Occipital lobe (tissue), 2 donors: ENCODE results near the gene MROH2A. TPM values are rescaled to one million over a fixed set of nuclear protein-coding genes. Genes with fewer than 3 reads are reported as not detected.

Experiments used
- DNase-seq: peaks from one replicate; lab custom pipeline; 2025; lab: John Stamatoyannopoulos, UW
- total RNA-seq: library from RNA; depleted of rRNA; stranded (reverse); fragments of >200 nt; gene quantifications from one replicate; pipeline ENCODE4 v1.2.3, GENCODE V29; 2014

Gene MROH2A
- total RNA-seq, 1 donor from 2014 or later = not detected

GRCh38 chr2:233837694-233838229 lies 59.6 kb downstream of the MROH2A start:
- no peak for DNase-seq

DNA sequence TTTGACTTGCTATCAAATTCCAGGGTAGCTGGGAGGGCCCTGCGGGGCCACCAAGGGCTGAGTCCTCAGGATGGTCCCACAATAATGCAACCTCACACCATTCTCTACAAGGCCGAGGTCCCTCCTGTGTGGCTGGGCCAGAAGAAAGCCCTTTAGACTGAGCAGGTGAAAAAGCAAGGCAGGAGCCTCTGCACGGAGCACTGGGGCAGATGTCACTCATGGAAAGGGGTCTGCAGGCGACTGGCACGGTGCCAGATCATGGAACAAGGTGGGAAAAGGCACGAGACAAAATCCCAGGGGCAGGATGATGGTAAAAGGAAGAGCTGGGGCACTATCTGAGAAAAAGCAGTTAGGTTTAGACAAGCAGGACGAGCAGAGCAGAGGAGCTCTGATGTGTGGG lies 60.1 kb downstream of the MROH2A start:
- no peak for DNase-seq

DNA sequence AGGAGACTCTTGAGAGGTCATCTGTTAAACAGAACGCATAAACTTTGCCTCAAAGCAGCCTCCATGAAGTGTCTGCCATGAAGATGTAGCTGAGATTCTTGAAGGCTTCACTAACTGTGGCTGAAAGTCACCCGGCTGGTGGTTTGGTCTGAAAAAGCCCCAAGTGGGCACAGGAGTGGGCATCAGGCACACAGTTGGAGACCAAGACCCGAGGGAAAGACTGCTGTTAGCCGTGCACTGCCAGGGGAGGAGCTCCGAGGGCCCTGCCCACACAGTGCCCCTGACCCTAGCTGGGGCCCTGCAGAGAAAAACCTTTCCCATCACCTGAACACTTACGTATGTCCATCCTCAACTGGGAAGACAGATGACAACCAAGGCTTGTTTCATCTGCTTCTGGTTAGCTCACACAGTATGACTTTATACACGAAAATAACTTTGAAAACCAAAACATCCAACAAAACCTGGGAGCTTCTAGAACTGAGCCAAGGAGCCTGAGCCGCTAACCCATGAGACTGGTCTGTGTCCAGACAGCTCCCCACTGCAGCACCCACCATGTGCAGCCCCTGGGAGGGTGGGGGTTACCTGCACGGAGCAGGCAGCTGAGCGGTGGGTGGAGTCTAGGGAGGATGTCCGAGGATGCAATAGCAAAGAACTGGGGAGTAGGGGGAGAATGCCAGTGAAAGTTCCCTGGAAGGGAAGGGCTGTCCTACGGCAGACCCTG lies 60.8 kb downstream of the MROH2A start:
- no peak for DNase-seq

DNA sequence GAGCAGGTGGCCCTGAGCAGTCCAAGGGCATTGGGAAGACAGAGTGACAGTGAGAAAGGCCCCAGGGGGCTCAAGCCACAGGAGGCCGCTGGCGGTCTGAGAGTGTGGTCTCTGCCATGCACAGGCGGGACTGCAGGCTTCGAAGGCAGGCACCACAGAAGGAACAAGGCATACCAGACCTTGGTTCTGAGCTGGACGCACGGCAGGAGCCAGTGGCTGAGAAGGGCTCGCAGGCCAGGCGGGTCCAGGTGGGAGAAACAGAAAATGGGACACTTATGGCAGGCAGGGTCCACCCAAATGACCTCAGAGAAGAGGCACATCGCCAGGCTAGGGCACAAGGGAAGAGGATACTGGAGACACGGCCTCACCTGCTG lies 61.3 kb downstream of the MROH2A start:
- no peak for DNase-seq

GRCh38 chr2:233840520-233840919 lies 62.4 kb downstream of the MROH2A start:
- no peak for DNase-seq

GRCh38 chr2:233841183-233841582 lies 63.1 kb downstream of the MROH2A start:
- no peak for DNase-seq

DNA sequence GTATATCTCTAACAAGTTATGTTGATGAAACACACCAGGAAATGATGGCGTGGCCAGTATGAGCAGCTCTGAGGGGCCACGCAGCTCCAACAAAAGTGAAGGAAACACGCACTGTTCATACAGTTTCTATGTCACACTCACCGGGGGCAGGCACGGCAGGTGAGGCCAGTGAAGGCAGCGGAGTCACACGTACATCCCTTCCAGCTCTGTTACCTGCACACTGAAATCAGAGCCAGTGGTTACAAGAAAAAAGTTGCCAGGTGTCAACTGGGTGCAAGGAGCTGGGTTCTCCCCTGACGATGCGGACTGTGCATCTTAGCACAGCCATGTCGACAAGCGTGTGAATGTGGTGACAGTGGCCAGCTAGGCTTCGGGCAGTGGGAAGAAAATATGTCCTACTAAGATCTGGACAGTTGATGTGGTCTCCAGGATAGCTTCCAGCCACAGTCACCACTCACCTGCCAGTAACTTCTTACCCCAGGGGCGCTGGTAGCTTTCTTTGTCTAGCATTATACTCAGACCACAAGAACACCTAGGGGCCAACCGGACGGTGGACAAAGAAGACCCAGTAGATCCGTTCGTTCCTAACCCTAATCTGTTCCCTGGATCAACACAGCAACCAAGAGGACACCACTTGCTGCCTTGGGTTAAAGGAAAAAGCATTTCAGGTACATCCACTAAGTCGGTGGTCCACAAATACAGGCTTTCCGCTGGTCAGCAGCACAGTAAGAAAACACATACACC lies 66.1 kb downstream of the MROH2A start:
- DNase-seq = no peak

- no peak for DNase-seq
Observed at GRCh38 chr2:233844836-233845235, 66.7 kb downstream of the MROH2A start.

DNA sequence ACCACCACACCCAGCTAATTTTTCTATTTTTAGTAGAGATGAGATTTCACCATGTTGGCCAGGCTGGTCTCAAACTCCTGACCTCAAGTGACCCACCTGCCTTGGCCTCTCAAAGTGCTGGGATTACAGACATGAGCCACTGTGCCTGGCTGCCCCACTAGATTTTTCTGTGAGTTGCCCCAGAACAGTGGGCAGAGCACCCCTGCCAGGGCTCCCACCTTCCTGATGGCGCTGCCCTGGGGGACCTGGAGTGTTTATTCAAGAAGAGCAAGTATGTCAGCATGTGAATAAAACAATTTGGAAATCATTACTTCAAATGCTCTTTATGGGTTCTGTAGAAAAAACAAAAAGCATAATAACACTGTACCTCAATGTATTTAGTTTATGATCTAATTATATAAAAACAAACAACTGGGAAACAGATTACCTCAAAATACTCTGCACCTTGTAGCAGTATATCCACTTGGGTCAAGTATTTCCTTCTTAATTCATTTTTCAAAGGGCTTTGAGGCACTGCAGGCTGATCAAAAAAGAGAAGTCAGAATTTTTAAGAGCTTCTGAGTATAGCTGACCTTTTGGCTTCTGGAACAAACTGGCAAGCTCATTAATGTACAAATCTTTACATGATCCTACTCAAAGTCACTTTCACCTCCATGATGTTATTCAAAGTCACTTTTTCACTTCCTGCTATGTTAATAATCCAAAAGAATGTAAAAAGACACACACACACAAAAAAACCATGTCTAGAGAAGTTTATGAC lies 67.4 kb downstream of the MROH2A start:
- no peak for DNase-seq

GRCh38 chr2:233846387-233847247 lies 68.5 kb downstream of the MROH2A start:
- DNase-seq = no peak

DNA sequence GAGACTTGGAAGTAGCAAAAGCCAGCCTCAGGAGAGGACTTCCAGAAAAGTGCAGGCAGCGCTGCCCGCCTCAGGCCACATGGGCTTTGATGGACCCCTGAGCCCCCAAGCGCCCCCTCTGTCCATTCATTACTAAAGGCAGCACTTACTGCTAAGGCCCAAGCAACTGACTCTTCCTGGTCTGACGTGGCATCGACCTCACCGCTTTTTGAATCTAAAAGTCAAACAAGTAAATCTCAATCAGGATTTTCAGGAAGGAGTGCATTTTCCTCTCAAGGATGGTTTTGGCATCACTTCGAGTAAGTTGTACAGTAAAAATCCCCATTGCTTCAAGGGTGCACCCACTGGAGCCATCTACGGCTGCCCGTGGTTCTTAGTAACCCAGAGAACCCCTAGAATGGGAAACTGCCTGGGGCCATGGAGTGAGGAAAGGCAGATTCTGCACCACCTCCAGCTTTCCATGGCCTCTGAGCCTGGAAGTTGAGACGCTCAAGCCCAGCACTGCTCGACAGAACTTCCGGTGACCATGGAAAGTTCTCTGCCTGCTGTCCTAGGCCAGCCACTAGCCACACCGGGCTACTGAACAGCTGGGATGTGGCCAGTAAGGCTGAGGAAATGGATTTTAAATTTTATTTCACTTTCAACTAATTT lies 69.2 kb downstream of the MROH2A start:
- no peak for DNase-seq

GRCh38 chr2:233848276-233848675 lies 70.1 kb downstream of the MROH2A start:
- DNase-seq = no peak

DNA sequence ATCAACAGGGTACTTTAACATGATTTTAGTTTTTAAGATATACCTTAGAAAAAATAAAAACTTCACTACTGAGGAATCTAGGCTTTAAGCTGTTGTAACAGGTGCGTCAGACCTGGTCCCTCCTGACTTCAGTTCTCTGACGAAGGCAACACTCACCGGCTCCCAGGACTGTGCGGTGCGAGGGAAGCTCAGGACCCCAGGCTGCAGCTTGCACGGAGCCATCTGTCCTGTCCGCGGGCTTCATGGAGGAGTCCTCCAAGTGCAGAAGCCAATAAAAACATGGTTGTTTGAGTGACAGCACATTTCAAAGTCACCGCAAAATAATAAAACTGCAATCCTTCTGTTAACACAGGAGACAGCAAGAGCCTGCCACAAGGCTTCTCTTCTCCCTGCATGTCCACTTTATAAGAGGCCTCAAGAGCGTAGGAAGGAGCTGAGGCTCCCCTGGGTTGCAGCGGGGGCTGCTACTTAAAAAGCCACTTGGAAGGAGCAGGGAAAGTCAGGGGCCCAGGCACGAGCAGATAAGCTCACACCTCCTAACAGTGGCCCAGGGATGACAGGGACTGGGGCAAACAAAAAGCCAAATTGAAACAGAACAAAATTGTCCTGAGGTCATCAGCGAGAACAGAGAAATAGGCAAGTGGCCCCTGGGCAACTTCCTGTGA lies 71.6 kb downstream of the MROH2A start:
- no peak for DNase-seq

- DNase-seq = no peak
Observed at GRCh38 chr2:233850745-233851144, 72.6 kb downstream of the MROH2A start.

DNA sequence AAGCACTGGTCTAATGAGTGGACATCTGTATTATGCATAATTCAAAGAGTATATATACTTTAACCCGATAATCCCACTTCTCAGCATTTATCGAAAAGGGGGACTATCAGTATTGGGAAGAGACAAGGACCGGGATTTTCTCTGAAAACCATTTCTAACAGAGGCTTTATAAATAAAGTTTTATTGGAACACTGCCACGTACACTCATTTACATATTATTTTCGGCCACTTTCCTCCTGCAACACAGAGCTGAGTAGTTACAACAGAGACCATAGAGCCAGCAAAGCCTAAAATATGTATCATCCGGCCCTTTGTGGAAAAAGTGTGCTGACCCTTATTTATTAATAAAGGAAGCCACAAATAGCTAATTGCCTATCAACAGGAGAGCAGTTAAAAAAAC lies 73.0 kb downstream of the MROH2A start:
- DNase-seq = no peak

- DNase-seq = no peak
Observed at GRCh38 chr2:233852056-233852455, 73.9 kb downstream of the MROH2A start.

GRCh38 chr2:233853353-233853752 lies 75.2 kb downstream of the MROH2A start:
- no peak for DNase-seq

DNA sequence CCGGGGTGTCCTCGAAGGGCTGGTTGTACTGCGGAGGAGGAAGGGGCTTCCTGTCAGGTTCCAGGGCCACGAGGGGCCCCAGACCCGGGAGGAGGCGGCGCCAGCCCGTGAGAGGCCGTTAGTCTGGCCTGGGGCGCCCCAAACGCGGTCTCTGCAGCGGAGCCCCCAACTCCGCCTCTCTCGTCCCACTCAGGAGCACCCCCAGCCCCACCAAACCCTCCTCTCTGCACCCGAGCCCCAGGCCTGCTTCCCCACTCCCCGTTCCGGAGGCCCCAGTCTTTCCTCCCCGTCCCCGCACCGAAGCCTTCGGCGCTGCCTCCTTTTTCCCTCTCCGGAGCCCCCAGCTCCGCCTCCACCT lies 75.7 kb downstream of the MROH2A start:
- DNase-seq = no peak

DNA sequence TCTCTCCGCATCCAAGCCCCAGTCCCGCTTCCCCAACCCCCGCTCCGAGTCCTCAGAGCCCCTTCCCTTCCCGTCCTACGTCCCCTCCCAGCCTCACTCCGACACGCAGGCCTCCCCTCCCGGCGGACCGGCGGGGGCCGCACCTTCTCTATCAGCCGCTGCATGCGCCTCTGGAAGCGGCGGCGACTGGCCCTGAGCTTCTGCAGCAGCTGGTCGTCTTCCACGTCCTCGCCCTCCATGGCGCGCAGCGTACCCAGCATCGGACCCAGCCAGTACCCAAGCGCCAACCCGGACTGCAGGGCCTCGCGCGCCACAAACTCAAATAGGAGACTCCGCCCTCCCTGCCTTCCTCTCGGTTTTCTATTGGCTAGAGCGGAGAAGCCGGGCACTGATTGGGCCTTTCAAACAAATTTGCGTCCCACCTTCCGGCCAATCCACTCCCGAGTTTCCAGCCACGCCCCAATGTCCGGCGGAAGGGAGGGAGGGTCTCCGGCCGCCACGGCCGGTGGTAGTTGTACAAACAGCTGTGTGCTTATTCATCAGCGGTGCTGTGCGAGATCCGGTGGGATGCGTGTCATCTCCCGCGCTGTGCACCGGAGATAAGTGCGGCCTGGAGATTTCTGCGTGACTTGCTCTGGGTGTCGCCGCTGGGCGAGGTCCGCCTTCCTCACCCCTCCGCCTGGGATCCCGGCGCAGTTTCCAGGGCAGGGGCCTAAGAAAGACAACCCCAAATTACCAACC lies 76.3 kb downstream of the MROH2A start, which contains the start of gene HJURP:
Gene HJURP, minus strand, starts transcription at position 295 of the 741 bp plus-strand sequence. Its CDS starts 35 bp downstream, at position 260.
- DNase-seq = peak; percentile 93
